ENCODE results near the gene DDX1.

The DDX1 gene

GRCh38 chr2:15634846-15635490, 43.3 kb downstream of the DDX1 start:
- peaks cover 28 to 46% of the 10 kb centered on the region in 2 donors for H3K36me3 ChIP-seq (ENCODE audit: control insufficient read depth in 1 of 2, insufficient read depth in 2 of 2, low read length in 2 of 2)
- H3K27me3 ChIP-seq (ENCODE audit: low read depth, low read length): no peaks in the 10 kb centered on the region
- peaks cover 0 to 10% of the 10 kb centered on the region in 2 donors for H3K4me1 ChIP-seq (ENCODE audit: control insufficient read depth in 1 of 2, insufficient read depth in 2 of 2, low read length in 2 of 2)
- no peak overlapping the region for H3K27ac ChIP-seq (ENCODE audit: low read length)
- H3K4me3 ChIP-seq (ENCODE audit: low read depth in 1 of 2, low read length in 2 of 2): no peak overlapping the region
- no peaks in the 10 kb centered on the region for H3K9me3 ChIP-seq (ENCODE audit: control insufficient read depth in 1 of 2, low read length in 2 of 2)

- H3K4me3 ChIP-seq (ENCODE audit: low read depth in 1 of 2, low read length in 2 of 2): no peak overlapping the region
- no peaks in the 10 kb centered on the region for H3K9me3 ChIP-seq (ENCODE audit: control insufficient read depth in 1 of 2, low read length in 2 of 2)
- peaks cover 10 to 32% of the 10 kb centered on the region in 2 donors for H3K36me3 ChIP-seq (ENCODE audit: control insufficient read depth in 1 of 2, insufficient read depth in 2 of 2, low read length in 2 of 2)
- no peak overlapping the region for H3K27ac ChIP-seq (ENCODE audit: low read length)
- peaks cover 0 to 14% of the 10 kb centered on the region in 2 donors for H3K4me1 ChIP-seq (ENCODE audit: control insufficient read depth in 1 of 2, insufficient read depth in 2 of 2, low read length in 2 of 2)
- H3K27me3 ChIP-seq (ENCODE audit: low read depth, low read length): no peaks in the 10 kb centered on the region
Observed at GRCh38 chr2:15636972-15637785, 45.5 kb downstream of the DDX1 start.

- H3K36me3 ChIP-seq (ENCODE audit: control insufficient read depth in 1 of 2, insufficient read depth in 2 of 2, low read length in 2 of 2): peaks cover 0 to 17% of the 10 kb centered on the region in 2 donors
- H3K4me1 ChIP-seq (ENCODE audit: control insufficient read depth in 1 of 2, insufficient read depth in 2 of 2, low read length in 2 of 2): peaks cover 0 to 14% of the 10 kb centered on the region in 2 donors
- no peaks in the 10 kb centered on the region for H3K27me3 ChIP-seq (ENCODE audit: low read depth, low read length)
- H3K9me3 ChIP-seq (ENCODE audit: control insufficient read depth in 1 of 2, low read length in 2 of 2): no peaks in the 10 kb centered on the region
- H3K4me3 ChIP-seq (ENCODE audit: low read depth in 1 of 2, low read length in 2 of 2): no peak overlapping the region
- no peak overlapping the region for H3K27ac ChIP-seq (ENCODE audit: low read length)
Observed at GRCh38 chr2:15638720-15639119, 47.1 kb downstream of the DDX1 start.

- Histone ChIP-seq H3K4me1 (ENCODE audit: control insufficient read depth in 1 of 2, insufficient read depth in 2 of 2, low read length in 2 of 2) (peaks cover 0 to 14% of the 10 kb centered on the region in 2 donors), H3K27me3 (ENCODE audit: low read depth, low read length) (no peaks in the 10 kb centered on the region), H3K4me3 (ENCODE audit: low read depth in 1 of 2, low read length in 2 of 2) (no peak overlapping the region), H3K27ac (ENCODE audit: low read length) (no peak overlapping the region), H3K36me3 (ENCODE audit: control insufficient read depth in 1 of 2, insufficient read depth in 2 of 2, low read length in 2 of 2) (peaks cover 0 to 8% of the 10 kb centered on the region in 2 donors), H3K9me3 (ENCODE audit: control insufficient read depth in 1 of 2, low read length in 2 of 2) (no peaks in the 10 kb centered on the region)
Observed at GRCh38 chr2:15639323-15640251, 47.9 kb downstream of the DDX1 start.

- Histone ChIP-seq H3K27me3 (ENCODE audit: low read depth, low read length) (no peaks in the 10 kb centered on the region), H3K4me3 (ENCODE audit: low read depth in 1 of 2, low read length in 2 of 2) (no peak overlapping the region), H3K36me3 (ENCODE audit: control insufficient read depth in 1 of 2, insufficient read depth in 2 of 2, low read length in 2 of 2) (peaks cover 0 to 6% of the 10 kb centered on the region in 2 donors), H3K9me3 (ENCODE audit: control insufficient read depth in 1 of 2, low read length in 2 of 2) (no peaks in the 10 kb centered on the region), H3K4me1 (ENCODE audit: control insufficient read depth in 1 of 2, insufficient read depth in 2 of 2, low read length in 2 of 2) (peaks cover 0 to 14% of the 10 kb centered on the region in 2 donors), H3K27ac (ENCODE audit: low read length) (no peak overlapping the region)
Observed at GRCh38 chr2:15640261-15640711, 48.6 kb downstream of the DDX1 start.

GRCh38 chr2:15640784-15641183, 49.1 kb downstream of the DDX1 start:
- Histone ChIP-seq H3K36me3 (ENCODE audit: control insufficient read depth in 1 of 2, insufficient read depth in 2 of 2, low read length in 2 of 2) (peaks cover 0 to 6% of the 10 kb centered on the region in 2 donors), H3K27me3 (ENCODE audit: low read depth, low read length) (no peaks in the 10 kb centered on the region), H3K4me3 (ENCODE audit: low read depth in 1 of 2, low read length in 2 of 2) (no peak overlapping the region), H3K9me3 (ENCODE audit: control insufficient read depth in 1 of 2, low read length in 2 of 2) (no peaks in the 10 kb centered on the region), H3K27ac (ENCODE audit: low read length) (no peak overlapping the region), H3K4me1 (ENCODE audit: control insufficient read depth in 1 of 2, insufficient read depth in 2 of 2, low read length in 2 of 2) (peaks cover 0 to 14% of the 10 kb centered on the region in 2 donors)

GRCh38 chr2:15641530-15641982, 49.9 kb downstream of the DDX1 start:
- Histone ChIP-seq H3K27me3 (ENCODE audit: low read depth, low read length) (no peaks in the 10 kb centered on the region), H3K4me1 (ENCODE audit: control insufficient read depth in 1 of 2, insufficient read depth in 2 of 2, low read length in 2 of 2) (peaks cover 0 to 14% of the 10 kb centered on the region in 2 donors), H3K9me3 (ENCODE audit: control insufficient read depth in 1 of 2, low read length in 2 of 2) (no peaks in the 10 kb centered on the region), H3K27ac (ENCODE audit: low read length) (no peak overlapping the region), H3K36me3 (ENCODE audit: control insufficient read depth in 1 of 2, insufficient read depth in 2 of 2, low read length in 2 of 2) (peaks cover 0 to 6% of the 10 kb centered on the region in 2 donors), H3K4me3 (ENCODE audit: low read depth in 1 of 2, low read length in 2 of 2) (no peak overlapping the region)

- no peak overlapping the region for H3K27ac ChIP-seq (ENCODE audit: low read length)
- H3K9me3 ChIP-seq (ENCODE audit: control insufficient read depth in 1 of 2, low read length in 2 of 2): no peaks in the 10 kb centered on the region
- peaks cover 0 to 13% of the 10 kb centered on the region in 2 donors for H3K4me1 ChIP-seq (ENCODE audit: control insufficient read depth in 1 of 2, insufficient read depth in 2 of 2, low read length in 2 of 2)
- peaks cover 0 to 6% of the 10 kb centered on the region in 2 donors for H3K36me3 ChIP-seq (ENCODE audit: control insufficient read depth in 1 of 2, insufficient read depth in 2 of 2, low read length in 2 of 2)
- no peaks in the 10 kb centered on the region for H3K27me3 ChIP-seq (ENCODE audit: low read depth, low read length)
- H3K4me3 ChIP-seq (ENCODE audit: low read depth in 1 of 2, low read length in 2 of 2): no peak overlapping the region
Observed at GRCh38 chr2:15642011-15642814, 50.5 kb downstream of the DDX1 start.

GRCh38 chr2:15642815-15643500, 51.3 kb downstream of the DDX1 start:
- Histone ChIP-seq H3K4me3 (ENCODE audit: low read depth in 1 of 2, low read length in 2 of 2) (no peak overlapping the region), H3K4me1 (ENCODE audit: control insufficient read depth in 1 of 2, insufficient read depth in 2 of 2, low read length in 2 of 2) (peaks cover 0 to 7% of the 10 kb centered on the region in 2 donors), H3K9me3 (ENCODE audit: control insufficient read depth in 1 of 2, low read length in 2 of 2) (no peaks in the 10 kb centered on the region), H3K27me3 (ENCODE audit: low read depth, low read length) (no peaks in the 10 kb centered on the region), H3K27ac (ENCODE audit: low read length) (no peak overlapping the region), H3K36me3 (ENCODE audit: control insufficient read depth in 1 of 2, insufficient read depth in 2 of 2, low read length in 2 of 2) (peaks cover 0 to 6% of the 10 kb centered on the region in 2 donors)
